H1 (cell line): ENCODE results near the gene GJA10. TPM values are rescaled to one million over a fixed set of nuclear protein-coding genes. Genes with fewer than 3 reads are reported as not detected.

Experiments used
- CTCF ChIA-PET: fragments of 300-600 bp; sonication (Branson Sonifier 250); formaldehyde crosslinking; loops from one replicate; lab custom pipeline; 2021; ENCODE audit not compliant: partially characterized antibody; lab: Charles Lee
- POLR2A ChIA-PET: fragments of 300-600 bp; sonication (Branson Sonifier 250); formaldehyde crosslinking; loops from one replicate; lab custom pipeline; 2021; ENCODE audit warnings: inconsistent platforms; ENCODE audit not compliant: partially characterized antibody; lab: Charles Lee
- DNase-seq, 2 experiments: peaks; one replicate each; pipeline versions ENCODE4 v3.0.0 to v3.0.0-alpha.2; 2010 to 2022; ENCODE audit warnings: low spot score in 2 of 2, low read depth in 1 of 2, mixed read lengths in 1 of 2
- FAIRE-seq: peaks from 2 replicates; lab custom pipeline; 2011; peaks lifted over from hg19 to GRCh38; lab: Jason Lieb, UNC
- H2AFZ ChIP-seq: 2 replicates; pipeline ENCODE4 v1.8.1; 2012; ENCODE audit warnings: low read length, inconsistent platforms
- H2AK5ac ChIP-seq: 2 replicates; pipeline ENCODE4 v1.6.1; 2013; ENCODE audit warnings: low read depth, low read length
- H2BK120ac ChIP-seq: replicated peaks from 2 replicates; pipeline ENCODE3; 2013; ENCODE audit warnings: low read depth, low read length, inconsistent platforms
- H2BK12ac ChIP-seq: 2 replicates; pipeline ENCODE4 v1.6.1; 2013; ENCODE audit warnings: low read depth, low read length
- H2BK15ac ChIP-seq: 2 replicates; pipeline ENCODE4 v1.6.1; 2013; ENCODE audit warnings: low read length
- H2BK20ac ChIP-seq: 2 replicates; pipeline ENCODE4 v1.6.1; 2013; ENCODE audit warnings: low read length
- H2BK5ac ChIP-seq: 2 replicates; pipeline ENCODE4 v1.6.1; 2013; ENCODE audit warnings: low read depth, low read length
- H3K14ac ChIP-seq: 2 replicates; pipeline ENCODE4 v1.6.1; 2013; ENCODE audit warnings: inconsistent platforms; ENCODE audit not compliant: insufficient read length
- H3K18ac ChIP-seq: 2 replicates; pipeline ENCODE4 v1.6.1; 2013; ENCODE audit warnings: low read length; ENCODE audit errors: extremely low read depth
- H3K23ac ChIP-seq: 2 replicates; pipeline ENCODE4 v1.6.1; 2013; ENCODE audit warnings: inconsistent platforms; ENCODE audit not compliant: insufficient read length
- H3K23me2 ChIP-seq: 2 replicates; pipeline ENCODE4 v1.6.1; 2013; ENCODE audit warnings: low read depth, low read length
- H3K27ac ChIP-seq: 2 replicates; pipeline ENCODE4 v1.6.1; 2011; ENCODE audit warnings: low read depth, low read length, inconsistent platforms
- H3K27me3 ChIP-seq, 4 experiments: replicated peaks in 1 of 4; 1 replicate in 1 of 4; 2 replicates in 3 of 4; pipeline versions ENCODE4 v1.6.1 to v1.8.1; 2011 to 2013; ENCODE audit warnings: low read length in 3 of 4, mild to moderate bottlenecking in 3 of 4, inconsistent platforms in 2 of 4, mixed read lengths in 2 of 4, moderate library complexity in 1 of 4; ENCODE audit not compliant: control insufficient read depth in 3 of 4, insufficient read depth in 3 of 4; ENCODE audit errors: extremely low read depth in 1 of 4
- H3K36me3 ChIP-seq, 4 experiments: 2 replicates each; pipeline versions ENCODE4 v1.6.1 to v1.8.1; 2011 to 2013; ENCODE audit warnings: mild to moderate bottlenecking in 4 of 4, low read length in 3 of 4, moderate library complexity in 2 of 4, control low read depth in 1 of 4, inconsistent platforms in 1 of 4; ENCODE audit not compliant: insufficient read depth in 4 of 4, control insufficient read depth in 2 of 4
- H3K4ac ChIP-seq: replicated peaks from 2 replicates; pipeline ENCODE3; 2013; ENCODE audit warnings: low read length, low read depth, mixed read lengths, inconsistent platforms; ENCODE audit not compliant: insufficient read length
- H3K4me1 ChIP-seq, 4 experiments: replicated peaks in 1 of 4; 1 replicate in 1 of 4; 2 replicates in 3 of 4; pipeline versions ENCODE4 v1.6.1 to v1.8.1; 2011 to 2013; ENCODE audit warnings: low read length in 3 of 4, inconsistent platforms in 2 of 4, mixed read lengths in 1 of 4; ENCODE audit not compliant: insufficient read depth in 4 of 4, control insufficient read depth in 3 of 4
- H3K4me2 ChIP-seq, 2 experiments: 2 replicates each; pipeline versions ENCODE4 v1.6.1 to v1.8.1; 2011 to 2013; ENCODE audit warnings: low read depth in 2 of 2, low read length in 2 of 2, control low read depth in 1 of 2, inconsistent platforms in 1 of 2, mild to moderate bottlenecking in 1 of 2; ENCODE audit not compliant: insufficient read depth in 1 of 2
- H3K4me3 ChIP-seq, 4 experiments: fragments of 200-600, 300-600 bp in 1 of 4; sonication (generic), shearing (Covaris generic), sonication (Bioruptor Twin) in 1 of 4; 2 replicates each; pipeline versions ENCODE4 v1.5.1 to v1.8.1; 2011 to 2016; ENCODE audit warnings: low read length in 4 of 4, low read depth in 3 of 4, control low read depth in 2 of 4, inconsistent platforms in 2 of 4, mild to moderate bottlenecking in 2 of 4, mixed read lengths in 1 of 4, moderate library complexity in 1 of 4; ENCODE audit not compliant: insufficient read depth in 2 of 4; ENCODE audit errors: extremely low read depth in 1 of 4
- H3K56ac ChIP-seq: replicated peaks from 2 replicates; pipeline ENCODE3; 2013; ENCODE audit warnings: low read depth, mild to moderate bottlenecking, mixed read lengths, low read length, inconsistent platforms; ENCODE audit not compliant: insufficient read length
- H3K79me1 ChIP-seq: 2 replicates; pipeline ENCODE4 v1.6.1; 2013; ENCODE audit warnings: low read depth, low read length, control low read depth
- H3K79me2 ChIP-seq, 2 experiments: 2 replicates each; pipeline versions ENCODE4 v1.6.1 to v1.8.1; 2012 to 2013; ENCODE audit warnings: low read length in 2 of 2, mild to moderate bottlenecking in 2 of 2, inconsistent platforms in 1 of 2; ENCODE audit not compliant: insufficient read depth in 2 of 2, control insufficient read depth in 1 of 2
- H3K9ac ChIP-seq, 4 experiments: replicated peaks in 1 of 4; 1 replicate in 1 of 4; 2 replicates in 3 of 4; pipeline versions ENCODE4 v1.6.1 to v1.8.1; 2011 to 2013; ENCODE audit warnings: low read depth in 3 of 4, low read length in 3 of 4, control low read depth in 2 of 4, mild to moderate bottlenecking in 2 of 4, moderate library complexity in 2 of 4, inconsistent platforms in 1 of 4; ENCODE audit errors: extremely low read depth in 1 of 4
- H3K9me3 ChIP-seq, 2 experiments: 2 replicates each; pipeline versions ENCODE4 v1.6.1 to v1.8.1; 2012 to 2013; ENCODE audit warnings: mild to moderate bottlenecking in 2 of 2, moderate library complexity in 2 of 2, control low read depth in 1 of 2, inconsistent platforms in 1 of 2, low read depth in 1 of 2, low read length in 1 of 2, mixed read lengths in 1 of 2; ENCODE audit not compliant: insufficient read depth in 2 of 2
- H4K20me1 ChIP-seq, 2 experiments: replicated peaks in 1 of 2; 2 replicates each; pipeline versions ENCODE3 to v1.8.1; 2011 to 2013; ENCODE audit warnings: inconsistent platforms in 2 of 2, low read length in 2 of 2, mild to moderate bottlenecking in 1 of 2; ENCODE audit not compliant: insufficient read depth in 2 of 2, control insufficient read depth in 1 of 2
- H4K5ac ChIP-seq: 2 replicates; pipeline ENCODE4 v1.6.1; 2013; ENCODE audit warnings: low read length, low read depth, mixed read lengths, inconsistent platforms; ENCODE audit not compliant: insufficient read length
- H4K8ac ChIP-seq: 2 replicates; pipeline ENCODE4 v1.8.0; 2013; ENCODE audit warnings: mild to moderate bottlenecking, moderate library complexity, low read length, inconsistent platforms; ENCODE audit not compliant: insufficient read depth; ENCODE audit errors: extremely low read depth
- H4K91ac ChIP-seq: replicated peaks from 2 replicates; pipeline ENCODE3; 2013; ENCODE audit warnings: low read length, mixed read lengths, inconsistent platforms; ENCODE audit not compliant: insufficient read length
- CBX8 ChIP-seq: fragments of 300-800, 300-1000 bp; sonication (generic); IDR thresholded peaks from 2 replicates; pipeline ENCODE4 v1.7.1; 2016; ENCODE audit warnings: low read depth, low read length, borderline replicate concordance
- CEBPB ChIP-seq: IDR thresholded peaks from 2 replicates; pipeline ENCODE4 v1.6.1; 2012; ENCODE audit warnings: low read depth, low read length
- FOSL1 ChIP-seq: IDR thresholded peaks from 2 replicates; pipeline ENCODE4 v1.6.1; 2011; ENCODE audit warnings: mild to moderate bottlenecking, low read depth, low read length, moderate library complexity; ENCODE audit not compliant: insufficient read depth
- GTF2F1 ChIP-seq: IDR thresholded peaks from 2 replicates; pipeline ENCODE4 v1.6.1; 2012; ENCODE audit warnings: low read depth, low read length, improper control_type of control experiment, borderline replicate concordance
- KDM5A ChIP-seq: fragments of 200-600 bp; IDR thresholded peaks from 2 replicates; pipeline ENCODE4 v1.7.1; 2012; ENCODE audit warnings: mild to moderate bottlenecking, low read length, inconsistent platforms, mixed read lengths
- MAX ChIP-seq: IDR thresholded peaks from 2 replicates; pipeline ENCODE4 v1.6.1; 2012; ENCODE audit warnings: inconsistent platforms
- PHF8 ChIP-seq: fragments of 200-600 bp; sonication (generic); conservative IDR thresholded peaks from 2 replicates; pipeline ENCODE4 v1.7.1; 2012; ENCODE audit warnings: low read depth, mild to moderate bottlenecking, inconsistent platforms, low read length, moderate library complexity
- RNF2 ChIP-seq: fragments of 200-900, 300-1000 bp; sonication (generic); IDR thresholded peaks from 2 replicates; pipeline ENCODE4 v1.7.1; 2016; ENCODE audit warnings: borderline replicate concordance, low read depth, mild to moderate bottlenecking, antibody characterized with exemption, low read length; ENCODE audit not compliant: poor library complexity, severe bottlenecking; ENCODE audit errors: missing control alignments
- SAP30 ChIP-seq: fragments of 300-600 bp; sonication (generic); IDR thresholded peaks from 2 replicates; pipeline ENCODE4 v1.7.1; 2012; ENCODE audit warnings: low read length, moderate library complexity, mild to moderate bottlenecking, inconsistent platforms; ENCODE audit not compliant: insufficient read depth, insufficient replicate concordance
- SP4 ChIP-seq: IDR thresholded peaks from 2 replicates; pipeline ENCODE4 v1.6.1; 2012; ENCODE audit warnings: low read length, inconsistent platforms
- SRF ChIP-seq: IDR thresholded peaks from 2 replicates; pipeline ENCODE4 v1.6.1; 2011; ENCODE audit warnings: mild to moderate bottlenecking, low read depth, low read length, moderate library complexity
- TAF7 ChIP-seq: optimal IDR thresholded peaks from 2 replicates; pipeline ENCODE3; 2011; ENCODE audit warnings: low read depth, mild to moderate bottlenecking, inconsistent platforms, low read length, moderate library complexity, borderline replicate concordance
- TCF12 ChIP-seq: IDR thresholded peaks from 2 replicates; pipeline ENCODE4 v1.6.1; 2011; ENCODE audit warnings: low read depth, mild to moderate bottlenecking, low read length
- ZNF274 ChIP-seq: IDR thresholded peaks from 2 replicates; pipeline ENCODE4 v1.7.0; 2012; ENCODE audit warnings: low read length, borderline replicate concordance; ENCODE audit errors: extremely low read depth
- polyA plus RNA-seq, 7 experiments: library from polyadenylated mRNA; depleted of rRNA in 3 of 7; stranded (reverse) in 5 of 7; unstranded in 2 of 7; fragments of >200 nt in 5 of 7; fragments of 200-250 nt in 2 of 7; gene quantifications; 1 replicate in 5 of 7; 2 replicates in 1 of 7; 4 replicates in 1 of 7; pipeline versions ENCODE4 v1.2.1 to v1.2.3, GENCODE V29; 2011 to 2013; ENCODE audit warnings: missing spikeins in 2 of 7, mixed read lengths in 2 of 7
- total RNA-seq: library from RNA; stranded (reverse); fragmentation: NEBNext Ultra II Directional; extraction: Animal tissue kit (Norgen Biotek cat#: 25700); gene quantifications from 2 replicates; pipeline ENCODE4 v1.2.1, GENCODE V29; 2021

Gene GJA10
- total and polyA plus RNA-seq, 2 of the 8 experiments (the other 6 are each of a cell fraction or from before 2014, with no cell fraction given) = 0.21 TPM; not detected in 1

- H3K14ac ChIP-seq = no peak overlapping the region
- no peak overlapping the region for H3K4ac ChIP-seq
- no peak overlapping the region for H2BK120ac ChIP-seq
- H3K4me2 ChIP-seq = no peak overlapping the region
- no peaks in the 10 kb centered on the region for H3K79me2 ChIP-seq
- H4K8ac ChIP-seq = no peak overlapping the region
- H3K23me2 ChIP-seq = no peaks in the 10 kb centered on the region
- no peak overlapping the region for H2AFZ ChIP-seq
- ChIA-PET CTCF (interaction anchor here (0.7 to 1.2 kb wide), 2 partner anchors 20 to 605 kb away, joined by 3 to 5 read pairs; partner anchors contain the start of gene GJA10), POLR2A (interaction anchor here (0.9 to 1.3 kb wide), 2 partner anchors 16 to 19 kb away, joined by 3 read pairs; no protein-coding TSS in a partner anchor)
- H3K23ac ChIP-seq = no peak overlapping the region
- H3K18ac ChIP-seq = no peak overlapping the region
- no peaks in the 10 kb centered on the region for H4K20me1 ChIP-seq
- DNase-seq (no peak), FAIRE-seq (no peak)
- H4K5ac ChIP-seq = no peak overlapping the region
- no peak overlapping the region for H3K4me3 ChIP-seq
- H3K36me3 ChIP-seq = peaks cover 0 to 46% (median 13%) of the 10 kb centered on the region in 4 experiments; a peak in 7 of 8 replicates
- no peak overlapping the region for H2BK5ac ChIP-seq
- no peak overlapping the region for H2BK12ac ChIP-seq
- no peak overlapping the region for H2AK5ac ChIP-seq
- no peaks in the 10 kb centered on the region for H3K27me3 ChIP-seq
- no peaks in the 10 kb centered on the region for H3K4me1 ChIP-seq
- no peak overlapping the region for H2BK15ac ChIP-seq
- no peak overlapping the region for H3K9ac ChIP-seq
- no peaks in the 10 kb centered on the region for H3K79me1 ChIP-seq
- H3K27ac ChIP-seq = no peak overlapping the region
- no peak overlapping the region for H2BK20ac ChIP-seq
- no peaks in the 10 kb centered on the region for H3K9me3 ChIP-seq
- H3K56ac ChIP-seq = no peak overlapping the region
- no peak overlapping the region for H4K91ac ChIP-seq
- TF ChIP-seq KDM5A (no peak), TCF12 (no peak), MAX (no peak), FOSL1 (no peak), TAF7 (no peak), SRF (no peak), GTF2F1 (no peak), CBX8 (no peak), SP4 (no peak), ZNF274 (no peak), SAP30 (no peak), CEBPB (no peak), RNF2 (no peak), PHF8 (no peak)
These were observed 20.5 kb upstream of the GJA10 start for GRCh38 chr6:89873721-89874120.
